C4-2B (cell line): ENCODE data around the gene NHS.

ENCODE experiments used
- CTCF ChIP-seq: fragments of 450-650 bp; conservative IDR thresholded peaks from 2 replicates; pipeline ENCODE4 v1.5.1; 2017; ENCODE audit warnings: mild to moderate bottlenecking
- ZFX ChIP-seq: fragments of 450-650 bp; IDR thresholded peaks from 2 replicates; pipeline ENCODE4 v1.6.1; 2017

DNA sequence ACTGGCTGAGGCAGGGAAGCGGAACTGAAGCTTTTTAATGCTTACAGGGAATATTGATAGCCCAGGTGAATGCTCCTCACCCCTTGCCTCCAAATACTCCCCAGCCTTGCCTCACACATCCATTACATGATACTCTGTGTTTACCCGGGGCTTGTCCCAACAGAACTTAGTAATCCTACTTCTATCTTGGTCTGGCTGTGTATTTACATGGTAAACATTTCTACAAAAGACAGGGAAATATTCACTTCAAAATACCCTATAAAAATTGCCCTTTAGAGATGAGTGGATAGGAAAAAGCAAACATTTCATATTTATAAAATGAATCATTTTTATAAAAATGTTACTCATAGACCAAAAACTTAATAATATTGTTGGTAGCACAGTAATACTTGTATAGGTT lies 120.1 kb downstream of the NHS start:
- no peak for TF ChIP-seq CTCF
- TF ChIP-seq ZFX: no peak
